GM18858 (cell line): Measurements from ENCODE around the gene MXD3.
"Not testable (repeated sequence)": the region's sequence is repeated elsewhere in the genome, so short reads cannot be mapped to it uniquely, and the experiment has no call there.

Source experiments
- ATAC-seq: cut with Tn5 transposase; IDR thresholded peaks from one replicate; pipeline ENCODE4 v1.9.1; 2021; ENCODE audit not compliant: unreplicated experiment

Gene MXD3

GRCh38 chr5:177343777-177344176, 32.1 kb upstream of the MXD3 start:
- no peak for ATAC-seq

- not testable (repeated sequence) for ATAC-seq
Observed at GRCh38 chr5:177343000-177343399, 31.3 kb upstream of the MXD3 start.

DNA sequence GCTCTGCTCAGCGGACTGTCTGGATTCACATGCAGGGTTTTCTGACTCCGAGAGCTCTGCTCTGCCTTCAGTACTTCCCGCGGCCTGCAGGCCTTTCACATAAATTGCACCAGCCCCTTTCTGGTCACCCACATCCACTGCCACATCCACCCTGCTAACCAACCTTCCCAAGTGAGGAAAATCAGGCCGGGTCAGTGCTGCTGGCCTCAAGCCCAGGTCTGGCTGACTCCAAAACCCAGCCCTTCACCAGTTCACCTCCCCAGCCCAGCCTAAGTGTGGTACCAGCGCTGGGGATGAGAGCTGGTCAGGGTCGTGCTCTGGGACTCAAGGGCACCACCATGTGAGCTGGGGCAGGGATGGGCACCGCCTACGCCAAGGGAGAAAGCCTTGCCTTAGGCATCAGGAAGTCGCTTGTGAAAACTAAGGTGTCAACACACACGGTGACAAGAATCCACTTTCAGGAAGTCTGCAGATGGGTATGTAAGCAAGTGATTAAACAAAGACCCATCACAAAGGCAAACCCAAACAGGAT, 27.5 kb upstream of the MXD3 start:
- ATAC-seq, result no peak

GRCh38 chr5:177338251-177339106, 26.8 kb upstream of the MXD3 start:
- no peak for ATAC-seq

- no peak for ATAC-seq
Observed at GRCh38 chr5:177336603-177337494, 25.2 kb upstream of the MXD3 start.

DNA sequence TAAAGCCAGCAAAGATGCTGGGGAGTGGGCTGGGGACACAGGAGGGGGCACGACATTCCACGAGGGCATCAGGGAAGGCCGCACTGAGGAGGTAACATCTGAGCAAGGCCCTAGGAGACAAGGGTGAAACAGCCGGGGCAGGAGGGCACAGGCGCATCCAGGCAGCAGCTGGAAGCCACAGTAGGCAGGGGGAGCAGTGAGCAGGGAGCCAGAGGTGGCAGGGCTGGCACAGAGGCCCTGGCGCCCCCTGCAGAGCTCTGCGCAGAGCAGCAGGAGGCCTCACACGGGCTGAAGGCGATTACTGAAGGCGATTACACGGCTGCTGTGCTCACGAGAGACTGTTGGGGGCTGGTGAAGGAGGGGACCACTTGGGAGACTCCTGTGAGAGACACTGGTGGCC, 24.4 kb upstream of the MXD3 start:
- no peak for ATAC-seq

DNA sequence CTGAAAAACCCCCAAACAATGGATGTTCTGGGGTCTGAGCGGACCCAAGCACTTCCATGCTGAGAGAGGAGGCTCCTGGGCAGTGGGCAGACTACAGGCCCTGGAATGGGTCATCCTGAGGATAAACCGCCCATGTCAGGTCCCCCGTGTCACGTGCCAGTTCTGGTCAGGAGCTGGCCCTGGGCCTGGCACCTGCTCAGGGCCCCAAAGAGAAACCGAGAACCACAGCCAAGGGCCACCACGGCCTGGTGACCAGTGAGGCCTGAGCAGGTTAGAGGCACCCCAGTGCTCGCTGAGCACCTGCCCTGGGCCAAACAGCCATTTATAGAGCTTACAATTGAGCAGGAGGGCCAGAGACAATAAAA, 24.0 kb upstream of the MXD3 start:
- no peak for ATAC-seq

DNA sequence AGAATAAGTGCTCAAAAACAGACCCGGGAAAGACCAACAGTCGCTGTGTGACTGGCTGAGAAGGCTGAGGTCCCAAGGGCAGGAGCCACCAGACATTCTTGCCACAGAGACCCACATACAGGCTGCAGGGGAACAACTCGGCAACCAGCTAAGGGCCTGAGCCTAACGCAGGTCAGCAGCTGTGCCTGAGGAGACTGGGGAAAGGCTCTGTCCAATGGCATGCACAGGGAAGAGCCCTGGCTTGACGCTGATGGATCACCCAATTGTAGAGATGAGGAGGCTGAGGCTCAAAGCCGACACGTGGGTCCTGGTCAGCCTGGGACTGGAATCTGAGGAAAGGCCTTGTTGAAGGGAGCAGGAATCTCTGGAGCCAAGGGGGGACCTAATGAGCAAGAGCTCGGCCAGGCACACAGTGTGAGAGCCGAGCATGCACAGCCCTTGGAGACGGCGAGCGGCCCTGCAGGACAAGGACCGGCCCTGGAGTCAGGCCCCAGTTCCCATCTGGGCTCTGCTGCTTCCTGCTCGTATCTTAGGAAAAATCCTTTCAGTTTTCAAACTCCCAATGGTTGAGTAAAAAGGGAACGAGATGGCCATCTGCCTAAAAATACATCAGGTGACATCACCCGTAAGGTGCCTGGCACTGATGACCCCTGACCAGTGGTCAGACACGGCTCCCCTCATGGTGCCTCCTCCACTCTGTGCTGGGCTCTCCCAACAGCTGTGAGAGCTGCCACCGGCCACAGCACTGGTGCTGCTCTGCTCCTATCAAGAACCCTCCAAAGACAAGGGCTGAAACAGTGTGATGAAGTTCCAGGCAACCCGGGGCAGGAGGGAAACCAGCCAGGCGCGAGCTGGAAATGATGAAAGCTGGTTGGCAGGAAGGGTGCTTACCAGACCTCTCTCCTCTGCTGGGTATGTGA, 23.3 kb upstream of the MXD3 start:
- ATAC-seq, result no peak

DNA sequence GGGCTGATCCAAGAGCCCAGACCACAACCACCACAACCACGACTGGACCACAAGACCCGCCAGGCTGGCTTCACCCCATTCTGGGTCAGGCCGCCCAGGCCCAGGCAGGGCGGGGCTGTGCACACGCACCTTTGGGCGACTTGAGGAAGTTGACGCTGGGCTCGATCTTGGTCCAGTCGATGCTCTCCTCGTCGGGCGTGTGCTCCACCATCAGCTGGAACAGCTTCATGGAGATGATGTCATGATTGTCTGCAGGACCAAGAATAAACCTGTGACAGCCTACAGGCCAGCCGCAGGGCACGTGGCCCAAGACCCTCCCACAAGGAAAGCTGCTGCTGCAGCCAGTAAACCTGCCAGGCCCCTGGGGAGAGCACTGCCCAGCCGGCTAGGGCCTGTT, 22.5 kb upstream of the MXD3 start:
- no peak for ATAC-seq

GRCh38 chr5:177333420-177334154, 21.9 kb upstream of the MXD3 start:
- no peak for ATAC-seq

DNA sequence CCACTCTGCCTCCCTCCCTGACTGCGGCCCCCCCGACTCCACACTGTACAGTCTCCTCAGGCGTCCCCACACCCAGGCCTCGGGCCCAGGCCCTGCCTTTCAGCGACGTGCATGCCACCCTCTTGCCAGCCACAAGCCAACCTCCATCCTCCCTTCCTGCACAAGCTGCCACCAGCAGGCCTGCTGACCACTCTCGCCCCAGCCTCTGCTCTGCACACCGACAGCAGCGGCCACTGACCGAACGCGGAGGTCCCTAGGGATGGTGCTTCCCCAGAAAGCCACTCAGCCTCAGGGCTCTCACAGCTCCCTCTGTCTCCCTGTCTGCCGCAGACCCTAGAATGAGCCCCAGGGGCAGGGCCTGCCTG, 21.2 kb upstream of the MXD3 start:
- ATAC-seq, result no peak

- no peak for ATAC-seq
Observed at GRCh38 chr5:177332031-177332895, 20.6 kb upstream of the MXD3 start.

DNA sequence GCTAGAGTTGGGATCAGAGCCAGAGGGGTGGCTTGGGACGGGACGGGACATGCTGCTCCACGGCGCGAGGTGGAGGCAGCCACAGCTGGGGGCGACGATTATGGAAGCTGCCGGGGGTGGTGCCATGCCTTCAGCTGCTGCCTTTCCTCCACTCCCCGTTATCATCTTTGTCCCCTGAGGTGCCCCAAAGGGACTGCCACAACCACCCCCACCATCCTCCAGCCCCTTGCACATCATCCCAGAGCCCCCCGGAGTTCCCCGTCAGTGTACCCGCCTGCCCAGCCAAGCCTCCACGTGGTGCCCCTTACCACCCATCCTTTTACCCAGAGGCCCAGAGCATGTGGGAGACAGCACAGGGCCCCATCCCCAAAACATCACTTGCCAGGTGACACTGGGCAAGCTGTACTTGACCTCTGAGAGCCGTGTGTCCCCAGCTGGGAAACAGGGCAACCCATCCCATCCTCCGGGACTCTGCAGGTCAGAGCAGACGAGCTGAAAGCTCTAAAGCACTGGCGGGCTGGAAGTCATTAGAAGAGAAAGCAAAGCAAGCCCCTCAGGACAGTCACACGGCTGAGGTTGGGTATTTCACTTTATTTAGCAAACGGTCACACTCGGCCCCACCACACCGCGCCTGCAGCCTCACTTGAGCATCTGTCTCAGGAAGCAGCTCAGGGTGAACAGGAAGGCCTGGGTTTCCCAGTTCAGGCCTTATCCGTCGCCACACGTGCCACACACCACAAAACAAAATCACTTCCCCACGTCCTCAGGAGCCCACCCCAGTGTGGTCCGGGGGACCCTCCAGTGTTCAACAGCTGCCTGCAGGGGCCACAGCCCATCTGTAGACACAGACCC, 19.5 kb upstream of the MXD3 start:
- ATAC-seq, result no peak

DNA sequence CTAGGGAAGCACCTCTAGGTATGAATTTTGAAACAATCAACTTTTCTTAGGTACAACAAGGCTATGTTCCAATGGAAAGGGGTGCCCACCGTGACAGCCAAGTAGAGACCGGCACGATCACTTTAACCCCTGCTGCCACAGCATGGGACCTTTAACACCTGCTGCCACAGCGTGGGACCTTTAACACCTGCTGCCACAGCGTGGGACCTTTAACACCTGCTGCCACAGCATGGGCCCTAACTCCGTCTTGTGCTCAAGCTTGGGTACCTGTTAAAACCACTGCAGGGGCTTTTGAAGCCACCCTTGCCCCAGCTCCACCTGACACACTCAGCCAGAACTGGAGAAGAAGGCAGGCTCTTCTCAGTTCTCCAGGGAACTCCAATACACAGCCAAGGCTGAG, 18.2 kb upstream of the MXD3 start:
- no peak for ATAC-seq

- ATAC-seq, result no peak
Observed at GRCh38 chr5:177328545-177329231, 17.0 kb upstream of the MXD3 start.

GRCh38 chr5:177327539-177328522, 16.1 kb upstream of the MXD3 start:
- ATAC-seq, result no peak
